Chondrocyte (in vitro differentiated cells): Measurements from ENCODE around the gene MYL2. TPM values are rescaled to one million over a fixed set of nuclear protein-coding genes. Genes with fewer than 3 reads are reported as not detected.
"Not testable (repeated sequence)": the region's sequence is repeated elsewhere in the genome, so short reads cannot be mapped to it uniquely, and the experiment has no call there.

ENCODE experiments used
- DNase-seq: peaks from one replicate; pipeline ENCODE4 v3.0.0; 2021; ENCODE audit warnings: mixed read lengths, low spot score
- H3K27ac Mint-ChIP-seq: one replicate; pipeline ENCODE4 v1.8.0; 2021; ENCODE audit warnings: mild to moderate bottlenecking, moderate library complexity, mixed read lengths; ENCODE audit not compliant: unreplicated experiment
- H3K27me3 Mint-ChIP-seq: 2 replicates; pipeline ENCODE4 v1.8.0; 2021; ENCODE audit warnings: low read depth, mixed read lengths
- H3K36me3 Mint-ChIP-seq: 2 replicates; pipeline ENCODE4 v1.8.0; 2021; ENCODE audit warnings: low read depth, mixed read lengths
- H3K4me1 Mint-ChIP-seq: 2 replicates; pipeline ENCODE4 v1.8.0; 2021; ENCODE audit warnings: low read depth, mild to moderate bottlenecking, mixed read lengths
- H3K4me3 Mint-ChIP-seq: one replicate; pipeline ENCODE4 v1.8.0; 2021; ENCODE audit warnings: mild to moderate bottlenecking, moderate library complexity, mixed read lengths; ENCODE audit not compliant: unreplicated experiment
- H3K9me3 Mint-ChIP-seq: 2 replicates; pipeline ENCODE4 v1.8.0; 2021; ENCODE audit warnings: low read depth, mixed read lengths
- CTCF ChIP-seq: fragments of 200-600 bp; sonication (generic); IDR thresholded peaks from 2 replicates; pipeline ENCODE4 v1.5.0; 2021; ENCODE audit warnings: antibody characterized with exemption, mild to moderate bottlenecking, moderate library complexity
- total RNA-seq: library from RNA; stranded (reverse); gene quantifications from 3 replicates; pipeline ENCODE4 v1.2.1, GENCODE V29; 2021

The MYL2 gene
- total RNA-seq, 1 donor from 2014 or later = not detected

GRCh38 chr12:110957159-110957558 is 36.8 kb upstream of the MYL2 start:
- H3K9me3 Mint-ChIP-seq = no peaks in the 10 kb centered on the region
- peaks cover 40% of the 10 kb centered on the region for H3K27me3 Mint-ChIP-seq
- no peak for TF ChIP-seq CTCF
- H3K4me3 Mint-ChIP-seq = no peak overlapping the region
- no peak for DNase-seq
- no peak overlapping the region for H3K27ac Mint-ChIP-seq
- no peaks in the 10 kb centered on the region for H3K4me1 Mint-ChIP-seq
- no peaks in the 10 kb centered on the region for H3K36me3 Mint-ChIP-seq

- DNase-seq, H3K27ac Mint-ChIP-seq, H3K4me3 Mint-ChIP-seq, H3K4me1 Mint-ChIP-seq, H3K36me3 Mint-ChIP-seq: not testable (repeated sequence)
- Mint-ChIP-seq H3K27me3 (peaks cover 19% of the 10 kb centered on the region), H3K9me3 (peaks cover 21% of the 10 kb centered on the region)
Observed at GRCh38 chr12:110950867-110951266, 30.5 kb upstream of the MYL2 start.

GRCh38 chr12:110950466-110950865 is 30.1 kb upstream of the MYL2 start:
- not testable (repeated sequence) for H3K36me3 Mint-ChIP-seq
- peaks cover 17% of the 10 kb centered on the region for H3K27me3 Mint-ChIP-seq
- H3K9me3 Mint-ChIP-seq = peaks cover 25% of the 10 kb centered on the region

GRCh38 chr12:110948041-110948440 is 27.7 kb upstream of the MYL2 start:
- H3K9me3 Mint-ChIP-seq = peaks cover 25% of the 10 kb centered on the region
- H3K36me3 Mint-ChIP-seq = peaks cover 2% of the 10 kb centered on the region
- DNase-seq = no peak
- no peak for TF ChIP-seq CTCF
- peaks cover 4% of the 10 kb centered on the region for H3K27me3 Mint-ChIP-seq
- H3K4me1 Mint-ChIP-seq = no peaks in the 10 kb centered on the region
- no peak overlapping the region for H3K4me3 Mint-ChIP-seq
- H3K27ac Mint-ChIP-seq = no peak overlapping the region

More at GRCh38 chr12:110950466-110950865, 30.1 kb upstream of the MYL2 start:
- not testable (repeated sequence) for DNase-seq, H3K27ac Mint-ChIP-seq, H3K4me1 Mint-ChIP-seq, H3K4me3 Mint-ChIP-seq

- no peaks in the 10 kb centered on the region for H3K4me1 Mint-ChIP-seq
- peaks cover 21% of the 10 kb centered on the region for H3K9me3 Mint-ChIP-seq
- TF ChIP-seq CTCF = no peak
- no peak overlapping the region for H3K27ac Mint-ChIP-seq
- H3K36me3 Mint-ChIP-seq = peaks cover 2% of the 10 kb centered on the region
- peaks cover 15% of the 10 kb centered on the region for H3K27me3 Mint-ChIP-seq
- no peak overlapping the region for H3K4me3 Mint-ChIP-seq
- DNase-seq = no peak
Observed at GRCh38 chr12:110943373-110943772, 23.0 kb upstream of the MYL2 start.

- Mint-ChIP-seq H3K9me3 (peaks cover 9% of the 10 kb centered on the region), H3K4me1 (peaks cover 6% of the 10 kb centered on the region), H3K27me3 (peaks cover 29% of the 10 kb centered on the region), H3K27ac (no peak overlapping the region), H3K36me3 (peaks cover 2% of the 10 kb centered on the region), H3K4me3 (no peak overlapping the region)
- no peak for TF ChIP-seq CTCF
- no peak for DNase-seq
Observed at GRCh38 chr12:110941391-110941790, 21.0 kb upstream of the MYL2 start.
